Measurements from ENCODE around the gene SLC6A18. TPM values are rescaled to one million over a fixed set of nuclear protein-coding genes. Genes with fewer than 3 reads are reported as not detected.

The SLC6A18 gene
- total RNA-seq, 1 donor from 2014 or later: not detected

GRCh38 chr5:1190837-1191239 is 34.3 kb upstream of the SLC6A18 start:
- no peak for DNase-seq (ENCODE audit: extremely low spot score in 2 of 2)
- intact Hi-C loops (cut with DNase I): no loop called here
- TF ChIP-seq POLR2A (IDR thresholded peaks at IDR 0.05): no peak
- TF ChIP-seq CTCF (IDR thresholded peaks at IDR 0.05): no peak
- TF ChIP-seq POLR2AphosphoS5 (IDR thresholded peaks at IDR 0.05; ENCODE audit: insufficient read depth in 1 of 2, low read depth in 1 of 2): no peak
- H3K9me3 ChIP-seq: no peaks in the 10 kb centered on the region
- H3K36me3 ChIP-seq: no peaks in the 10 kb centered on the region
- no peaks in the 10 kb centered on the region for H3K4me1 ChIP-seq
- no peak overlapping the region for H3K4me3 ChIP-seq
- H3K27ac ChIP-seq: no peak overlapping the region
- no peaks in the 10 kb centered on the region for H3K27me3 ChIP-seq

GRCh38 chr5:1192971-1193590 is 32.1 kb upstream of the SLC6A18 start:
- DNase-seq (ENCODE audit: extremely low spot score in 2 of 2): no peak
- Histone ChIP-seq H3K4me1 (no peaks in the 10 kb centered on the region), H3K27ac (no peak overlapping the region), H3K4me3 (no peak overlapping the region), H3K36me3 (no peaks in the 10 kb centered on the region), H3K27me3 (no peaks in the 10 kb centered on the region), H3K9me3 (no peaks in the 10 kb centered on the region)
- TF ChIP-seq POLR2AphosphoS5 (IDR thresholded peaks at IDR 0.05; ENCODE audit: insufficient read depth in 1 of 2, low read depth in 1 of 2) (no peak), CTCF (IDR thresholded peaks at IDR 0.05) (no peak), POLR2A (IDR thresholded peaks at IDR 0.05) (no peak)
- intact Hi-C loops (cut with DNase I): no loop called here

GRCh38 chr5:1193591-1193985 is 31.6 kb upstream of the SLC6A18 start:
- TF ChIP-seq POLR2AphosphoS5 (IDR thresholded peaks at IDR 0.05; ENCODE audit: insufficient read depth in 1 of 2, low read depth in 1 of 2): no peak
- no peak for TF ChIP-seq POLR2A (IDR thresholded peaks at IDR 0.05)
- no peak for TF ChIP-seq CTCF (IDR thresholded peaks at IDR 0.05)
- intact Hi-C loops (cut with DNase I): no loop called here
- Histone ChIP-seq H3K27me3 (no peaks in the 10 kb centered on the region), H3K4me3 (no peak overlapping the region), H3K4me1 (no peaks in the 10 kb centered on the region), H3K27ac (no peak overlapping the region), H3K9me3 (no peaks in the 10 kb centered on the region), H3K36me3 (no peaks in the 10 kb centered on the region)
- DNase-seq (ENCODE audit: extremely low spot score in 2 of 2): no peak

- H3K4me1 ChIP-seq: no peaks in the 10 kb centered on the region
- H3K27me3 ChIP-seq: no peaks in the 10 kb centered on the region
- H3K36me3 ChIP-seq: no peaks in the 10 kb centered on the region
- no peaks in the 10 kb centered on the region for H3K9me3 ChIP-seq
- no peak for DNase-seq (ENCODE audit: extremely low spot score in 2 of 2)
- intact Hi-C loops (cut with DNase I): no loop called here
- TF ChIP-seq CTCF (IDR thresholded peaks at IDR 0.05) (no peak), POLR2AphosphoS5 (IDR thresholded peaks at IDR 0.05; ENCODE audit: insufficient read depth in 1 of 2, low read depth in 1 of 2) (no peak)
- H3K4me3 ChIP-seq: no peak overlapping the region
- H3K27ac ChIP-seq: no peak overlapping the region
Measured at GRCh38 chr5:1194378-1194777, 30.8 kb upstream of the SLC6A18 start.

- H3K36me3 ChIP-seq: no peaks in the 10 kb centered on the region
- H3K4me1 ChIP-seq: no peaks in the 10 kb centered on the region
- no peak for DNase-seq (ENCODE audit: extremely low spot score in 2 of 2)
- H3K9me3 ChIP-seq: no peaks in the 10 kb centered on the region
- H3K4me3 ChIP-seq: no peak overlapping the region
- TF ChIP-seq CTCF (IDR thresholded peaks at IDR 0.05): no peak
- TF ChIP-seq POLR2AphosphoS5 (IDR thresholded peaks at IDR 0.05; ENCODE audit: insufficient read depth in 1 of 2, low read depth in 1 of 2): no peak
- no peak for TF ChIP-seq POLR2A (IDR thresholded peaks at IDR 0.05)
- intact Hi-C loops (cut with DNase I): no loop called here
- no peak overlapping the region for H3K27ac ChIP-seq
- H3K27me3 ChIP-seq: no peaks in the 10 kb centered on the region
Measured at GRCh38 chr5:1195439-1195838, 29.7 kb upstream of the SLC6A18 start.

Data from vagina (tissue), 2 donors.